Measurements from ENCODE around the gene GPATCH8. TPM values are rescaled to one million over a fixed set of nuclear protein-coding genes. Genes with fewer than 3 reads are reported as not detected.

GPATCH8 gene
- polyA plus RNA-seq, 1 donor, result 35.9 TPM

DNA sequence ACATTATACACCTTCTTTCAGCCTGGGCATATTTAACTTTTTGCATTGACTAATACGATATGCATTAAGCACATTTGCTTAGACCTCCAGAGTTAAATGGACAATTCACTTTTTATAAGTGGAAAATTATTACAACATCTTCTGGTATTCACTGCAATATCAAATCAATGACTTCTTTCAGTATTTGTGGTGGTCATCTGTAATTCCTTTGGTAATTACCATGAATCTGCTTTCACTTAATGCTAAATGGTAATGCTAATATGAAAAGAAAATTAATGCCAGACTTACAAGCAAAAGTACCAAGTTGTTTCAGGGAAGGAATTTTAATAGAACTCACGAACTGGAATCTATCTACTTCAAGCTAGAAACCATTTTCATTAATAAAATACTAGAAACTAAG lies 6.4 kb downstream of the GPATCH8 start:
- WGBS (ENCODE audit: insufficient coverage, low lambda C conversion rate), result 100% methylated on average over 1 of the region's 2 CpGs
- Histone ChIP-seq H3K27me3 (ENCODE audit: control insufficient read depth, insufficient read depth, low read length) (no peaks in the 10 kb centered on the region), H3K9me3 (ENCODE audit: control insufficient read depth, low read depth, low read length) (no peaks in the 10 kb centered on the region), H3K4me3 (ENCODE audit: low read length) (no peak overlapping the region), H3K36me3 (ENCODE audit: control insufficient read depth, insufficient read depth, low read length) (no peaks in the 10 kb centered on the region), H3K27ac (ENCODE audit: low read length) (no peak overlapping the region), H3K4me1 (ENCODE audit: control insufficient read depth, insufficient read depth, low read length) (peaks cover 3% of the 10 kb centered on the region)
- no peak for DNase-seq

DNA sequence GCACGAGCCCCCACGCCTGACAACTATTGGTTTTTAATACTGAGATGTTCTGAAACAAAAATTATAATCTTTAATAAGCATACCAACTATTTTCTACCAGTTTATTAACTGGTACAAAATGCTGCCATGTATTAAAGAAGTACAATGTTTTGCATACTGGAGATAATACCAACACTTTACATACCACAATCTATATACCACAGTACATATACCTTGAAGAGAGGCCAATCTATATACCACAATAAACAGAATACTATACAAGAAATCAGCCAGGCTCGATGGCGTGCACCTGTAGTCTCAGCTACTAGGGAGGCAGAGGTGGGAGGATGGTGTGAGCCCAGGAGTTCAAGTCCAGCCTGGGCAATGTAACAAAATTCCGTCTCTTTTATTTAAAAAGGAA lies 9.9 kb downstream of the GPATCH8 start:
- H3K27me3 ChIP-seq (ENCODE audit: control insufficient read depth, insufficient read depth, low read length), result no peaks in the 10 kb centered on the region
- no peaks in the 10 kb centered on the region for H3K4me1 ChIP-seq (ENCODE audit: control insufficient read depth, insufficient read depth, low read length)
- DNase-seq, result no peak
- WGBS (ENCODE audit: insufficient coverage, low lambda C conversion rate), result 87% methylated on average over 3 of the region's 5 CpGs
- peaks cover 2% of the 10 kb centered on the region for H3K36me3 ChIP-seq (ENCODE audit: control insufficient read depth, insufficient read depth, low read length)
- H3K9me3 ChIP-seq (ENCODE audit: control insufficient read depth, low read depth, low read length), result no peaks in the 10 kb centered on the region
- no peak overlapping the region for H3K4me3 ChIP-seq (ENCODE audit: low read length)
- no peak overlapping the region for H3K27ac ChIP-seq (ENCODE audit: low read length)

DNA sequence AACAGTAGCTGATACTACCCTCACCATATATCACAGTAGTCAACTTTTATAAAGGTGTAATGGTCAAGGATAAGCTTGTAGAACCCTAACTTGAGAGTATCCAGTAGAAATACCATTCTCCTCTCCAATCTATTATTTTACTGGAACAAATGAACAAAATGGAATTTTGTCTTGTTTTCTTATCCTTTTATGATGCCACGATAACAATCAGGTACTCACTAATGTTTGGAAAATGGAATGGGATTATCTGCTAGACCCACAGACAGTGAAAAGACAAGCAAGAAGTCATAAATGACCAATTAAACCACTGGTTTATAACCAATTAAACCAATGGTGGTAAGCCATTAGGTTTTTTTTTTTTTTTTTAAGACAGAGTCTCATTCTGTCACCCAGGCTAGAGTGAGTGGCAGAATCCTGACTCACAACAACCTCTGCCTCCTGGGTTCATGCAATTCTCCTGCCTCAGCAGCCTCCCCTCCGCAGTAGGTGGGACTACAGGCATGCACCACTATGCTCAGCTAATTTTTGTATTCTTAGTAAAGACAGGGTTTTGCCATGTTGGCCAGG lies 10.4 kb downstream of the GPATCH8 start:
- WGBS (ENCODE audit: insufficient coverage, low lambda C conversion rate), result 100% methylated on average over 1 of the region's 2 CpGs
- H3K36me3 ChIP-seq (ENCODE audit: control insufficient read depth, insufficient read depth, low read length), result peaks cover 2% of the 10 kb centered on the region
- H3K27ac ChIP-seq (ENCODE audit: low read length), result no peak overlapping the region
- no peak overlapping the region for H3K4me3 ChIP-seq (ENCODE audit: low read length)
- H3K4me1 ChIP-seq (ENCODE audit: control insufficient read depth, insufficient read depth, low read length), result no peaks in the 10 kb centered on the region
- no peaks in the 10 kb centered on the region for H3K9me3 ChIP-seq (ENCODE audit: control insufficient read depth, low read depth, low read length)
- no peaks in the 10 kb centered on the region for H3K27me3 ChIP-seq (ENCODE audit: control insufficient read depth, insufficient read depth, low read length)
- no peak for DNase-seq

GRCh38 chr17:44489581-44489980 lies 13.6 kb downstream of the GPATCH8 start:
- no peaks in the 10 kb centered on the region for H3K27me3 ChIP-seq (ENCODE audit: control insufficient read depth, insufficient read depth, low read length)
- no peaks in the 10 kb centered on the region for H3K4me1 ChIP-seq (ENCODE audit: control insufficient read depth, insufficient read depth, low read length)
- H3K36me3 ChIP-seq (ENCODE audit: control insufficient read depth, insufficient read depth, low read length), result peaks cover 2% of the 10 kb centered on the region
- no peak for DNase-seq
- no peaks in the 10 kb centered on the region for H3K9me3 ChIP-seq (ENCODE audit: control insufficient read depth, low read depth, low read length)
- no peak overlapping the region for H3K27ac ChIP-seq (ENCODE audit: low read length)
- WGBS (ENCODE audit: insufficient coverage, low lambda C conversion rate), result 100% methylated on average over 2 of the region's 6 CpGs
- H3K4me3 ChIP-seq (ENCODE audit: low read length), result no peak overlapping the region

- no peaks in the 10 kb centered on the region for H3K9me3 ChIP-seq (ENCODE audit: control insufficient read depth, low read depth, low read length)
- WGBS (ENCODE audit: insufficient coverage, low lambda C conversion rate), result 71% methylated on average over 2 of the region's 2 CpGs
- no peak overlapping the region for H3K27ac ChIP-seq (ENCODE audit: low read length)
- no peaks in the 10 kb centered on the region for H3K27me3 ChIP-seq (ENCODE audit: control insufficient read depth, insufficient read depth, low read length)
- no peak for DNase-seq
- no peak overlapping the region for H3K4me3 ChIP-seq (ENCODE audit: low read length)
- H3K36me3 ChIP-seq (ENCODE audit: control insufficient read depth, insufficient read depth, low read length), result peaks cover 2% of the 10 kb centered on the region
- H3K4me1 ChIP-seq (ENCODE audit: control insufficient read depth, insufficient read depth, low read length), result no peaks in the 10 kb centered on the region
Observed at GRCh38 chr17:44487170-44487569, 16.0 kb downstream of the GPATCH8 start.

DNA sequence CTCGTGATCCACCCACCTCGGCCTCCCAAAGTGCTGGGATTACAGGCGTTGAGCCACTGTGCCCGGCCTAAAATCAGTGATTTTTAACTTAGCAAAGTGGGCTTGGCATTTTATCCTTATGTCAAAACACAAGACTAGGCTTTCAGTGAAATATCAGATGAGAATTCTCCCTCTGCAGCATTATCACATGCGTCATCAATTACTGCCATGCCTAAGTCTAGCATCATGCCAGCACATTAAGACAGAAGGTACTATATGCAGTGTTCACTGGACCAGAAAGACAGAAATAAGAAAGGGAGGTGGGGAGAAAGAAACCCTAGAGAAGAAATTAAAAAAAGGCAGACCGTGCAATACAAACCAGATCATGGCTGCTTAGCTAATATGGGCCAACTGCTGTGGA lies 29.8 kb downstream of the GPATCH8 start:
- no peak overlapping the region for H3K4me3 ChIP-seq (ENCODE audit: low read length)
- H3K27me3 ChIP-seq (ENCODE audit: control insufficient read depth, insufficient read depth, low read length), result no peaks in the 10 kb centered on the region
- no peaks in the 10 kb centered on the region for H3K4me1 ChIP-seq (ENCODE audit: control insufficient read depth, insufficient read depth, low read length)
- no CpG with 5 or more reads among the region's 6 CpGs for WGBS (ENCODE audit: insufficient coverage, low lambda C conversion rate)
- no peak overlapping the region for H3K27ac ChIP-seq (ENCODE audit: low read length)
- H3K36me3 ChIP-seq (ENCODE audit: control insufficient read depth, insufficient read depth, low read length), result peaks cover 12% of the 10 kb centered on the region
- H3K9me3 ChIP-seq (ENCODE audit: control insufficient read depth, low read depth, low read length), result no peaks in the 10 kb centered on the region
- no peak for DNase-seq

DNA sequence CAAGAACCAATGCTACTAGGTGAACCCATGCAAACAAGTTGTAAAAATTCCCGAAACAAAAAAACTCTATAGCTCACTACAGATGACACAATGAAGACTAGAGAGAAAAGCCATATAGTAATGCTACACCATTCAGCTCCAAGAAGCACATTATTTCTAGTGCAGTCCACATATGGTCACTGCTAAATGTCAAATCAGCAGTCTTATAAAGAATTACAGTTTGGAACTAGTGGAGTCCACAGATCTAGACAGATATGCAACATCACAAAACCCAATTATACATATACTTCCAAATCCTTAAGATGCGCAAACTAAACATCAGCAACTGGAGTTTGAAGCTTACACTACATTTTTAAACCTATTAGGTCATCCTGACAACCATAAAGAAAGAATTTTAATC lies 33.5 kb downstream of the GPATCH8 start:
- Histone ChIP-seq H3K4me1 (ENCODE audit: control insufficient read depth, insufficient read depth, low read length) (no peaks in the 10 kb centered on the region), H3K36me3 (ENCODE audit: control insufficient read depth, insufficient read depth, low read length) (peaks cover 14% of the 10 kb centered on the region), H3K27ac (ENCODE audit: low read length) (no peak overlapping the region), H3K9me3 (ENCODE audit: control insufficient read depth, low read depth, low read length) (no peaks in the 10 kb centered on the region), H3K27me3 (ENCODE audit: control insufficient read depth, insufficient read depth, low read length) (no peaks in the 10 kb centered on the region), H3K4me3 (ENCODE audit: low read length) (no peak overlapping the region)
- no peak for DNase-seq
- no CpG with 5 or more reads among the region's 2 CpGs for WGBS (ENCODE audit: insufficient coverage, low lambda C conversion rate)

DNA sequence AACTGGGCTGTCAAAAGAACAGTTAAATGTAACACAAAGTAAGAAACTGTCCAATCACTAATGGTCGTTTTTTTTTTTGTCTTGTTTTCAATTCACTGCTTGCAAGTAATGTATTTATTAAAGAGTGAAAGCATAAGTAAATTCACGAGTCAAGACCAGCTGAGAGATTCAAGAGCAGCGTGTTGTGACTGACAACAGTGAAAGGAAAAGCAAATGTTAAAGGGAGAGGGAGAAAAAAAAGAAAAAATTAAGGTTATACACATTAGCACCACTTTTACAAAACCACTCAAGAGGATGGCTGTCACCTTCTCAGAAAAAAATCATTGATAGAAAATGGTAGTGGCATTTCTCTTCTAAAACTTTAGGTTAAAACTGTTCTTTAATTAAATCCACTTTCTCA lies 36.1 kb downstream of the GPATCH8 start:
- DNase-seq, result no peak
- no peak overlapping the region for H3K4me3 ChIP-seq (ENCODE audit: low read length)
- no peaks in the 10 kb centered on the region for H3K4me1 ChIP-seq (ENCODE audit: control insufficient read depth, insufficient read depth, low read length)
- H3K27ac ChIP-seq (ENCODE audit: low read length), result no peak overlapping the region
- H3K36me3 ChIP-seq (ENCODE audit: control insufficient read depth, insufficient read depth, low read length), result peaks cover 13% of the 10 kb centered on the region
- H3K9me3 ChIP-seq (ENCODE audit: control insufficient read depth, low read depth, low read length), result no peaks in the 10 kb centered on the region
- 56% methylated on average over 3 of the region's 3 CpGs for WGBS (ENCODE audit: insufficient coverage, low lambda C conversion rate)
- no peaks in the 10 kb centered on the region for H3K27me3 ChIP-seq (ENCODE audit: control insufficient read depth, insufficient read depth, low read length)

DNA sequence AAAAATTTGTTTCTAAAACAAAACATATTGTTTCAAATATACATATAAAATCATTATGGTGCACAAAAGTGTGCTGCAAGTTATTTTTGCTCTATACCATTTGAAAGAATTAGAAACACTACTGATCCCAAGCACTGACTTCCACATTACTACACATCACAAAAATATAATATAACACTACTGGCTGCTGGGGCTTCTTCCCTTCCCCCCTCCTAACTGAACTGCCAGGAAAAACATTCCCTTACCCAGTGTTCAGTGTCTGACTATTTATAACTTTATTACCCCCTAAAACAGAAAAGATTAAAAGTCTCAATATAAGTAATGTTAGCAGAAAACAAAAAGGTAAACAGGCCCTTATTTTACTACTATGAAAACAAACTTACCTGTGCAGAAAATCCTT lies 36.9 kb downstream of the GPATCH8 start:
- Histone ChIP-seq H3K27ac (ENCODE audit: low read length) (no peak overlapping the region), H3K4me3 (ENCODE audit: low read length) (no peak overlapping the region), H3K9me3 (ENCODE audit: control insufficient read depth, low read depth, low read length) (no peaks in the 10 kb centered on the region)

GRCh38 chr17:44465897-44466296 lies 37.3 kb downstream of the GPATCH8 start:
- Histone ChIP-seq H3K27ac (ENCODE audit: low read length) (no peak overlapping the region), H3K9me3 (ENCODE audit: control insufficient read depth, low read depth, low read length) (no peaks in the 10 kb centered on the region), H3K36me3 (ENCODE audit: control insufficient read depth, insufficient read depth, low read length) (peaks cover 14% of the 10 kb centered on the region), H3K4me1 (ENCODE audit: control insufficient read depth, insufficient read depth, low read length) (no peaks in the 10 kb centered on the region), H3K27me3 (ENCODE audit: control insufficient read depth, insufficient read depth, low read length) (no peaks in the 10 kb centered on the region), H3K4me3 (ENCODE audit: low read length) (no peak overlapping the region)
- DNase-seq, result no peak
- WGBS (ENCODE audit: insufficient coverage, low lambda C conversion rate), result 100% methylated on average over 1 of the region's 3 CpGs

More for the DNA sequence above, 36.9 kb downstream of the GPATCH8 start:
- DNase-seq, result no peak
- Histone ChIP-seq H3K4me1 (ENCODE audit: control insufficient read depth, insufficient read depth, low read length) (no peaks in the 10 kb centered on the region), H3K36me3 (ENCODE audit: control insufficient read depth, insufficient read depth, low read length) (peaks cover 16% of the 10 kb centered on the region), H3K27me3 (ENCODE audit: control insufficient read depth, insufficient read depth, low read length) (no peaks in the 10 kb centered on the region)

- H3K4me3 ChIP-seq (ENCODE audit: low read length), result no peak overlapping the region
- no peaks in the 10 kb centered on the region for H3K4me1 ChIP-seq (ENCODE audit: control insufficient read depth, insufficient read depth, low read length)
- WGBS (ENCODE audit: insufficient coverage, low lambda C conversion rate), result 100% methylated on average over 2 of the region's 2 CpGs
- DNase-seq, result no peak
- peaks cover 12% of the 10 kb centered on the region for H3K36me3 ChIP-seq (ENCODE audit: control insufficient read depth, insufficient read depth, low read length)
- H3K27ac ChIP-seq (ENCODE audit: low read length), result no peak overlapping the region
- H3K9me3 ChIP-seq (ENCODE audit: control insufficient read depth, low read depth, low read length), result no peaks in the 10 kb centered on the region
- no peaks in the 10 kb centered on the region for H3K27me3 ChIP-seq (ENCODE audit: control insufficient read depth, insufficient read depth, low read length)
Observed at GRCh38 chr17:44465276-44465675, 37.9 kb downstream of the GPATCH8 start.

Measured in large intestine (tissue), 3 donors.